Cerebellar nuclear complex (tissue), 1 donor: ENCODE results near the gene SON.
"Not testable (repeated sequence)": the region's sequence is repeated elsewhere in the genome, so short reads cannot be mapped to it uniquely, and the experiment has no call there.

Experiments used
- DNase-seq, 2 experiments: peaks; one replicate each; lab custom pipeline; 2025; lab: John Stamatoyannopoulos, UW

SON gene

GRCh38 chr21:33546086-33546485, 3.2 kb downstream of the SON start:
- DNase-seq, result no peak

- DNase-seq, result no peak
Observed at GRCh38 chr21:33549848-33550771, 7.3 kb downstream of the SON start.

- no peak for DNase-seq
Observed at GRCh38 chr21:33550772-33551660, 8.2 kb downstream of the SON start.

DNA sequence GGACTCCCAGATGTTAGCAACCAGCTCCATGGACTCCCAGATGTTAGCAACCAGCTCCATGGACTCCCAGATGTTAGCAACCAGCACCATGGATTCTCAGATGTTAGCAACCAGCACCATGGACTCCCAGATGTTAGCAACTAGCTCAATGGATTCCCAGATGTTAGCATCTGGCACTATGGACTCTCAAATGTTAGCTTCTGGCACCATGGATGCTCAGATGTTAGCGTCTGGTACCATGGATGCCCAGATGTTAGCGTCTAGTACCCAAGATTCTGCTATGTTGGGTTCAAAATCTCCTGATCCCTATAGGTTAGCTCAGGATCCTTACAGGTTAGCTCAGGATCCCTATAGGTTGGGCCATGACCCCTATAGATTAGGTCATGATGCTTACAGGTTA, 8.8 kb downstream of the SON start:
- no peak for DNase-seq

DNA sequence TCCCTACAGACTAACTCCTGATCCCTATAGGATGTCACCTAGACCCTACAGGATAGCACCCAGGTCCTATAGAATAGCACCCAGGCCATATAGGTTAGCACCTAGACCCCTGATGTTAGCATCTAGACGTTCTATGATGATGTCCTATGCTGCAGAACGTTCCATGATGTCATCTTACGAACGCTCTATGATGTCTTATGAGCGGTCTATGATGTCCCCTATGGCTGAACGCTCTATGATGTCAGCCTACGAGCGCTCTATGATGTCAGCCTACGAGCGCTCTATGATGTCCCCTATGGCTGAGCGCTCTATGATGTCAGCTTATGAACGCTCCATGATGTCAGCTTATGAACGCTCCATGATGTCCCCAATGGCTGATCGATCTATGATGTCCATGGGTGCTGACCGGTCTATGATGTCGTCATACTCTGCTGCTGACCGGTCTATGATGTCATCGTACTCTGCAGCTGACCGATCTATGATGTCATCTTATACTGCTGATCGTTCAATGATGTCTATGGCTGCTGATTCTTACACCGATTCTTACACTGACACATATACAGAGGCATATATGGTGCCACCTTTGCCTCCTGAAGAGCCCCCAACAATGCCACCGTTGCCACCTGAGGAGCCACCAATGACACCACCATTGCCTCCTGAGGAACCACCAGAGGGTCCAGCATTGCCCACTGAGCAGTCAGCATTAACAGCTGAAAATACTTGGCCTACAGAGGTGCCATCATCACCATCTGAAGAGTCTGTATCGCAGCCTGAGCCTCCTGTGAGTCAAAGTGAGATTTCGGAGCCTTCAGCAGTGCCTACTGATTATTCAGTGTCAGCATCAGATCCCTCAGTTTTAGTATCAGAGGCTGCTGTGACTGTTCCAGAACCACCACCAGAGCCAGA, 9.5 kb downstream of the SON start:
- DNase-seq, result no peak

GRCh38 chr21:33552999-33553598, 10.3 kb downstream of the SON start:
- DNase-seq, result no peak

DNA sequence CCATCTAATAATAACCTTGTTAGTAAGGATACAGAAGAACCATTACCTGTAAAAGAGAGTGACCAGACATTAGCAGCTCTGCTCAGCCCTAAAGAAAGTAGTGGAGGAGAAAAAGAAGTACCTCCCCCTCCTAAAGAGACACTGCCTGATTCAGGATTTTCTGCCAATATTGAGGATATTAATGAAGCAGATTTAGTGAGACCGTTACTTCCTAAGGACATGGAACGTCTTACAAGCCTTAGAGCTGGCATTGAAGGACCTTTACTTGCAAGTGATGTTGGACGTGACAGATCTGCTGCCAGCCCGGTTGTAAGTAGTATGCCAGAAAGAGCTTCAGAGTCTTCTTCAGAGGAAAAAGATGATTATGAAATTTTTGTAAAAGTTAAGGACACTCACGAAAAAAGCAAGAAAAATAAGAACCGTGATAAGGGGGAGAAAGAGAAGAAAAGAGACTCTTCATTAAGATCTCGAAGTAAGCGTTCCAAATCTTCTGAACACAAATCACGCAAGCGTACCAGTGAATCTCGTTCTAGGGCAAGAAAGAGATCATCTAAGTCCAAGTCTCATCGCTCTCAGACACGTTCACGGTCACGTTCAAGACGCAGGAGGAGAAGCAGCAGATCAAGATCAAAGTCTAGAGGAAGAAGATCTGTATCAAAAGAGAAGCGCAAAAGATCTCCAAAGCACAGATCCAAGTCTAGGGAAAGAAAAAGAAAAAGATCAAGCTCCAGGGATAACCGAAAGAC, 11.6 kb downstream of the SON start:
- DNase-seq, result no peak

DNA sequence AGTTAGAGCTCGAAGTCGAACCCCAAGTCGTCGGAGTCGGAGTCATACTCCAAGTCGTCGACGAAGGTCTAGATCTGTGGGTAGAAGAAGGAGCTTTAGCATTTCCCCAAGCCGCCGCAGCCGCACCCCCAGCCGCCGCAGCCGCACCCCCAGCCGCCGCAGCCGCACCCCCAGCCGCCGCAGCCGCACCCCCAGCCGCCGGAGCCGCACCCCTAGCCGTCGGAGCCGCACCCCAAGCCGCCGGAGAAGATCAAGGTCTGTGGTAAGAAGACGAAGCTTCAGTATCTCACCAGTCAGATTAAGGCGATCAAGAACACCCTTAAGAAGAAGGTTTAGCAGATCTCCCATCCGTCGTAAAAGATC, 12.1 kb downstream of the SON start:
- DNase-seq, result no peak

- no peak for DNase-seq
Observed at GRCh38 chr21:33557447-33557846, 14.6 kb downstream of the SON start.

DNA sequence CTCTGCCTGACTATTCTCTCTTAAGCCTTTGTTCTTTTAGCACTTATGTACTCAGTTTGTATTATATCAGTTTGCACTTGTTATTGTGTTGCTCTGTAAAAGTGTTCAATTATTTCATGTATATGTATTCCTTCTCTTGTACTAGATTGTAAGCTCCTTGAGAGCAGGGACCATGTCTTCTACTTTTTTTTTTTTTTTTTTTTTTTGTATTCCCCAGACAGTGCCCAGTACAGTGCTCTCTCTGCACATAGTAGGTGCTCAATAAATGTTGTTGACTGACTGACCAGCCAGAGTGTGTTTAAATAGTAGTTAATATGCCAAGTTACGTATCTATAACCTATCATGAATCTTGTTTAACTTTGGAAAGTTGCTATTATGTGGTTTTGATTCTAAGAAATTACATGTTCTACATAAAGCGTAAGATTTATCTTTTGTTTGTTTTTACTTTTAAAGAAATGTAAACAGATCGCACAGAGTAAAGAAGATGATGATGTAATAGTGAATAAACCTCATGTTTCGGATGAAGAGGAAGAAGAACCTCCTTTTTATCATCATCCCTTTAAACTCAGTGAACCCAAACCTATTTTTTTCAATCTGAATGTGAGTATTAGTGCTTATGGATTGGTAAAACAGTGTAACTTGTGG, 16.1 kb downstream of the SON start:
- no peak for DNase-seq

- no peak for DNase-seq
Observed at GRCh38 chr21:33559813-33560212, 17.0 kb downstream of the SON start.

GRCh38 chr21:33560965-33561364, 18.1 kb downstream of the SON start:
- no peak for DNase-seq

DNA sequence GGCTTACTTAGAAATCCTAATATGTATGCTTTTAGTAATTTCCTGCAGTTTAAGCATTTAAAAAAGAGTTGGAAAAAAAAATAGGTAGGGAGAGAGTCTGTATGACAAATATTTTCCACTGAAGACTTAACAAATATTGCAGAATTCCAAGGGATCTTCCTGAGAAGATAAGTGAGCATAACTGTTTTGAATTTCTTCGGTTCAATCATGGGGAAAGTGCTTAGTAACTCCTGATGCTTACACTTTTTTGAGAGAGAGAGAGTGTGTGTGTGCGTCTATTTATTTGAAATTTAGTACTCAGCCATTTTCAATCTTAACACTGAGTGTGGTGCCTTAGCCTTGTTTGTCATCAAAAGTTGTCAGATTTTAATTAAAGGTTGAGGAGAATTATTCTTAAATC, 18.5 kb downstream of the SON start:
- no peak for DNase-seq

GRCh38 chr21:33562389-33562788, 19.6 kb downstream of the SON start:
- DNase-seq, result no peak

- DNase-seq, result no peak
Observed at GRCh38 chr21:33566514-33566913, 23.7 kb downstream of the SON start.

DNA sequence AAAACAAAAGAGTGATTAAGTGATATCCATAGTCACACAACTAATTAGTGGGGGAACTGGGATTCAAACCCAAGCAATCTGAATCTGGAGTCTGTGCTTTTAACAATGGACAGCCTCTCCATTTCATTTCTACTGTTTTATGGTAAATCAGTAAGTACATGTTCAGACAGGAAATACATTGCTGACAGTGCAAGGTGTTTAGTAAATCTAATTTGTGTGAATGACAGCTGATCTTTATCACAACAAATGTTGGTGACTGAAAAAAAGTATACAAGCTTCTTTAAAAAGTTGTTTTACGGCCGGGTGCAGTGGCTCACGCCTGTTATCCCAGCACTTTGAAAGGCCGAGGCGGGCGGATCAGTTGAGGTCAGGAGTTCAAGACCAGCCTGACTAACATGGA, 25.1 kb downstream of the SON start:
- no peak for DNase-seq

DNA sequence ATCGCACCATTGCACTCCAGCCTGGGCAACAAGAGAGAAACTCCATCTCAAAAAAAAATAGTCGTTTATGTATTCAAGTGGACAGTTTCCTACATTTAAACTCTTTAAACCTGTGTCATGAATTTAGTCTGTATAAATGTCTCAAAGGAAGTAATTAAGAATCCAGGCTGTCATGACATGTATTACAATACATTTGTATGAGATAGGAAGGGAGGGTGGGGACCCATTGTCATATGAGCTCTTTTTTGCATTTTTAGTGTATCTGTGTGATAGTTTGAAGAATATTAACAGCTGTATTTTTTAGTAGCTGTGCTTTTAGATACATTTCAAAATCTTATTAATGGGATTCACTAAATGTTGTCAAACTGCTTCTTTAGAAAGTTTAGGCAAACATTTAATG, 25.6 kb downstream of the SON start:
- DNase-seq, result no peak

- DNase-seq, result no peak
Observed at GRCh38 chr21:33569991-33570390, 27.2 kb downstream of the SON start.

GRCh38 chr21:33572350-33572749, 29.5 kb downstream of the SON start:
- no peak for DNase-seq

DNA sequence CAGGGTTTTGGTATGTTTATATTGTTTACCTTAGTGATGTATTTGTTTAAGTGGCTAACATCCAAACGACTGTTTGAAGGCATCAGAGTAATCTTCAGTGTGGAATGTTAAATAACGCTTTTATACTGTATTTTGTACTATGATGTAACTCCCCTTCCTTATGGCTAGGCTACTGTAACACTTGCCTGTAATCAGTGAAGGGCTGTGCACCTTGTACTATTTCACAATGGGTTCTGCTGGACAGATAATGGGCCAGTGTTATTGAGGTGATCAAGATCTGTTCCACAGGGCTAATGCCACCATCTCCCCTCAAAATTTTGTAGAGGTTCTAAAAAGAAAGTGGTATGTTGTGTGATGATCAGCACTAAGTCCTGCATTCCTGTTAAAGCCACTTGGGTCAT, 33.9 kb downstream of the SON start:
- not testable (repeated sequence) for DNase-seq
